Frontal cortex (tissue), 4 donors: Measurements from ENCODE around the gene KIF26B. TPM values are rescaled to one million over a fixed set of nuclear protein-coding genes. Genes with fewer than 3 reads are reported as not detected.
"Not testable (repeated sequence)": the region's sequence is repeated elsewhere in the genome, so short reads cannot be mapped to it uniquely, and the experiment has no call there.

Source experiments
- DNase-seq, 2 donors: peaks; one replicate each; pipeline ENCODE4 v3.0.0; 2012; ENCODE audit warnings: low spot score in 2 of 2
- FAIRE-seq: peaks from 2 replicates; lab custom pipeline; 2012; peaks lifted over from hg19 to GRCh38; lab: Jason Lieb, UNC
- total RNA-seq: library from RNA; depleted of rRNA; stranded (reverse); fragments of >200 nt; gene quantifications from one replicate; pipeline ENCODE4 v1.2.3, GENCODE V29; 2014
- donor health status: control.
- donor health status: control.
- donor health status: control.

The KIF26B gene
- total RNA-seq, 1 donor from 2014 or later: 11.4 TPM

GRCh38 chr1:245306020-245306419 lies 151.2 kb downstream of the KIF26B start:
- FAIRE-seq (no peak), DNase-seq (no peak)

GRCh38 chr1:245306628-245307410 lies 152.0 kb downstream of the KIF26B start:
- DNase-seq (no peak), FAIRE-seq (no peak)

- FAIRE-seq: no peak
- DNase-seq: no peak
Observed at GRCh38 chr1:245310571-245311531, 156.1 kb downstream of the KIF26B start.

- DNase-seq (no peak), FAIRE-seq (no peak)
Observed at GRCh38 chr1:245311887-245312536, 157.2 kb downstream of the KIF26B start.

GRCh38 chr1:245313576-245313975 lies 158.8 kb downstream of the KIF26B start:
- no peak for DNase-seq
- no peak for FAIRE-seq

- DNase-seq (no peak), FAIRE-seq (no peak)
Observed at GRCh38 chr1:245316784-245317183, 162.0 kb downstream of the KIF26B start.

GRCh38 chr1:245317217-245317616 lies 162.4 kb downstream of the KIF26B start:
- FAIRE-seq: no peak

GRCh38 chr1:245319094-245319493 lies 164.3 kb downstream of the KIF26B start:
- DNase-seq: no peak
- FAIRE-seq: no peak

More at GRCh38 chr1:245317217-245317616, 162.4 kb downstream of the KIF26B start:
- DNase-seq: no peak

- FAIRE-seq (no peak), DNase-seq (no peak)
Observed at GRCh38 chr1:245322673-245323072, 167.9 kb downstream of the KIF26B start.

GRCh38 chr1:245323765-245324164 lies 169.0 kb downstream of the KIF26B start:
- DNase-seq, FAIRE-seq: not testable (repeated sequence)

GRCh38 chr1:245325922-245326795 lies 171.4 kb downstream of the KIF26B start:
- no peak for DNase-seq
- no peak for FAIRE-seq

GRCh38 chr1:245327360-245327759 lies 172.6 kb downstream of the KIF26B start:
- DNase-seq (no peak), FAIRE-seq (no peak)

- FAIRE-seq (no peak), DNase-seq (no peak)
Observed at GRCh38 chr1:245327842-245328241, 173.1 kb downstream of the KIF26B start.

- FAIRE-seq (no peak), DNase-seq (no peak)
Observed at GRCh38 chr1:245330951-245331350, 176.2 kb downstream of the KIF26B start.

- FAIRE-seq (no peak), DNase-seq (no peak)
Observed at GRCh38 chr1:245332085-245332484, 177.3 kb downstream of the KIF26B start.

- FAIRE-seq (no peak), DNase-seq (no peak)
Observed at GRCh38 chr1:245332513-245332912, 177.7 kb downstream of the KIF26B start.

GRCh38 chr1:245334235-245334634 lies 179.4 kb downstream of the KIF26B start:
- no peak for FAIRE-seq
- no peak for DNase-seq

- FAIRE-seq (no peak), DNase-seq (no peak)
Observed at GRCh38 chr1:245334827-245335490, 180.2 kb downstream of the KIF26B start.

- DNase-seq, FAIRE-seq: not testable (repeated sequence)
Observed at GRCh38 chr1:245335684-245336083, 180.9 kb downstream of the KIF26B start.
